DND-41 (cell line): ENCODE measurements around the gene RBM39.

Source experiments
- ATAC-seq: fragments of 200-7000 bp; cut with Tn5 transposase; 3 replicates; pipeline ENCODE4 v1.9.1; 2021; ENCODE audit warnings: low read depth; ENCODE audit not compliant: insufficient read depth
- DNase-seq: peaks from one replicate; pipeline ENCODE4 v3.0.0-alpha.2; 2020
- H2AFZ ChIP-seq: 2 replicates; pipeline ENCODE4 v1.6.0; 2012; ENCODE audit warnings: low read depth, low read length
- H3K27ac ChIP-seq: 2 replicates; pipeline ENCODE4 v1.5.1; 2012; ENCODE audit warnings: low read length, inconsistent platforms
- H3K27me3 ChIP-seq: fragments of 200-600 bp; sonication (generic); 2 replicates; pipeline ENCODE4 v1.6.0; 2012; ENCODE audit warnings: low read length, mild to moderate bottlenecking, inconsistent platforms; ENCODE audit not compliant: insufficient read depth, poor library complexity
- H3K36me3 ChIP-seq: 2 replicates; pipeline ENCODE4 v1.5.1; 2012; ENCODE audit warnings: low read length, inconsistent platforms; ENCODE audit not compliant: insufficient read depth
- H3K4me1 ChIP-seq: 2 replicates; pipeline ENCODE4 v1.5.1; 2012; ENCODE audit warnings: mild to moderate bottlenecking, low read length; ENCODE audit not compliant: insufficient read depth
- H3K4me2 ChIP-seq: 2 replicates; pipeline ENCODE4 v1.6.0; 2012; ENCODE audit warnings: mild to moderate bottlenecking, moderate library complexity, low read length, inconsistent platforms; ENCODE audit not compliant: insufficient read depth
- H3K4me3 ChIP-seq, 2 experiments: fragments of 200-600 bp in 1 of 2; shearing (Covaris generic) in 1 of 2; 2 replicates each; pipeline ENCODE4 v1.5.1; 2012 to 2016; ENCODE audit warnings: inconsistent platforms in 2 of 2, low read length in 2 of 2, mild to moderate bottlenecking in 2 of 2, low read depth in 1 of 2, moderate library complexity in 1 of 2
- H3K79me2 ChIP-seq: 2 replicates; pipeline ENCODE4 v1.6.0; 2012; ENCODE audit warnings: low read length, inconsistent platforms; ENCODE audit not compliant: insufficient read depth
- H3K9ac ChIP-seq: 2 replicates; pipeline ENCODE4 v1.6.0; 2012; ENCODE audit warnings: low read depth, mild to moderate bottlenecking, inconsistent platforms, low read length, moderate library complexity
- H3K9me3 ChIP-seq: 2 replicates; pipeline ENCODE4 v1.5.1; 2012; ENCODE audit warnings: low read length, moderate library complexity, mild to moderate bottlenecking, inconsistent platforms; ENCODE audit not compliant: insufficient read depth, severe bottlenecking
- H4K20me1 ChIP-seq: 2 replicates; pipeline ENCODE4 v1.6.0; 2012; ENCODE audit warnings: low read length; ENCODE audit not compliant: insufficient read depth
- CTCF ChIP-seq: IDR thresholded peaks from 2 replicates; pipeline ENCODE4 v1.5.1; 2012; ENCODE audit warnings: borderline replicate concordance, low read length, moderate library complexity, mild to moderate bottlenecking; ENCODE audit not compliant: poor library complexity, severe bottlenecking; ENCODE audit errors: extremely low read depth
- EZH2 ChIP-seq: IDR thresholded peaks from 3 replicates; pipeline ENCODE4 v1.6.1; 2012; ENCODE audit warnings: borderline replicate concordance, low read depth, mild to moderate bottlenecking, moderate library complexity, low read length, inconsistent platforms; ENCODE audit not compliant: severe bottlenecking

Gene RBM39

DNA sequence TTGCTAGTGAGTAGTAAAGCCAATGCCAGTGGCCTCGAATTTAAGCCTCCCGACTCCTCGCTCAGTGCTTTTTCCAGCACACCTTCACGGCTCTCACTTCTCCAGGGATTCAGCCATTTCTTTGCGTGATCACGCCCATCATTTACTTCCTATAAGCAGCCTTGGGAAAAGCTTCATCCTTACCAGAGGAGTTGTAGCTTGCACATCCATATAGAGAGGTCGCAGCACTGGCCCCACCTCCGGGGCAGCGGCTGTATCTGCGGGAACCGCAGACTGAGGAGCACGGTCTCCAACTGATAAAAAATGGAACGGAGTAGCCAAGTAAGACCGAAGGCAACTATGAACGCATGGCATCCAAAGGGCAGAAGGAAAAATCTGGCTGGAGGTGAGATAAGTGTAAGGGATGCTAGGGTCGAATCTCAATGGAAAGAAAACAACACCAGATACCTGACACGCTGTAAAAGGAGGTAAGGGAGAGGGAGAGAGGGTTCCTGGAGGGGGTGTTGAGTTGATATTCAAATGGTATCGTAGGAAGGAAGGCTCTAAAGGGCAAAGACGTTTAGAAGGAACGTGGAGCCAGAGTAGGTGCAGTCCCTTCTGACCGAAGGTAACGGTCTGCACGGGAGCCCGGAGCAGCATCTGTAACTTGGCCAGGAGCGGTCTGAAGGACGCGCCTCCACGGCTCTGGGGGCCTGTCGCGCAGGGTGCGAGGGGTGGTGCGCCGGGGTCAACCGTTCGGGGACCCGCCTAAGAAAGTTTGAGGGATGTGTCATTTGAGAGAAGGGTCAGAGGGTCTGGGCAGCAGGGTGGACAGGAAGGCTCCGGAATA, 43.5 kb downstream of the RBM39 start:
- Histone ChIP-seq H3K9ac (peak overlapping the region; percentile 90), H3K27ac (peak overlapping the region; percentile 85), H3K36me3 (peaks cover 48% of the 10 kb centered on the region), H3K4me3 (peak overlapping the region; percentile 93 to 94), H2AFZ (peak overlapping the region; percentile 98), H3K9me3 (no peaks in the 10 kb centered on the region), H3K4me1 (peaks cover 47% of the 10 kb centered on the region), H3K79me2 (peaks cover 50% of the 10 kb centered on the region), H3K4me2 (peak overlapping the region; percentile 83), H4K20me1 (peaks cover 17% of the 10 kb centered on the region), H3K27me3 (no peaks in the 10 kb centered on the region)
- TF ChIP-seq CTCF (no peak), EZH2 (no peak)
- ATAC-seq (peak; percentile 34), DNase-seq (no peak)

GRCh38 chr20:35697696-35698297, 44.3 kb downstream of the RBM39 start:
- TF ChIP-seq EZH2 (no peak), CTCF (no peak)
- Histone ChIP-seq H3K4me2 (peak overlapping the region; percentile 83), H3K9me3 (no peaks in the 10 kb centered on the region), H3K27ac (peak overlapping the region; percentile 85; the same call in 1 of the 2 replicates), H4K20me1 (peaks cover 16% of the 10 kb centered on the region), H3K9ac (peak overlapping the region; percentile 90), H3K4me1 (peaks cover 47% of the 10 kb centered on the region), H3K79me2 (peaks cover 50% of the 10 kb centered on the region), H2AFZ (peak overlapping the region; percentile 98), H3K36me3 (peaks cover 43% of the 10 kb centered on the region), H3K4me3 (peak overlapping the region; percentile 93 to 94), H3K27me3 (no peaks in the 10 kb centered on the region)
- ATAC-seq (no peak), DNase-seq (no peak)

GRCh38 chr20:35695978-35696377, 46.1 kb downstream of the RBM39 start:
- TF ChIP-seq CTCF (no peak), EZH2 (no peak)
- Histone ChIP-seq H3K4me1 (peaks cover 31% of the 10 kb centered on the region), H3K4me2 (no peak overlapping the region), H2AFZ (no peak overlapping the region), H3K27ac (no peak overlapping the region), H4K20me1 (peaks cover 7% of the 10 kb centered on the region; the same call in 1 of the 2 replicates), H3K4me3 (no peak overlapping the region), H3K36me3 (peaks cover 34% of the 10 kb centered on the region), H3K9me3 (no peaks in the 10 kb centered on the region), H3K9ac (no peak overlapping the region), H3K79me2 (peaks cover 41% of the 10 kb centered on the region), H3K27me3 (no peaks in the 10 kb centered on the region)
- no peak for DNase-seq
- ATAC-seq: no peak
